Spleen (tissue), 11 donors: ENCODE results near the gene RNASEH2C. TPM values are rescaled to one million over a fixed set of nuclear protein-coding genes. Genes with fewer than 3 reads are reported as not detected.

Experiments
- polyA plus RNA-seq, 3 donors: library from polyadenylated mRNA; stranded (reverse); fragments of 200-250 nt; gene quantifications; one replicate each; pipeline ENCODE4 v1.2.1, GENCODE V29; 2013
- small RNA-seq, 4 donors: library from RNA; depleted of rRNA; stranded (forward); fragments of <200 nt; gene quantifications; one replicate each; pipeline ENCODE3, GENCODE V24; 2016
- total RNA-seq, 7 donors: library from RNA; depleted of rRNA in 3 of 7; stranded (reverse); fragments of >200 nt in 3 of 7; fragmentation: NEBNext Ultra II Directional in 4 of 7; extraction: Animal tissue kit (Norgen Biotek cat#: 25700) in 4 of 7; gene quantifications; one replicate each; pipeline versions ENCODE4 v1.1.0 to v1.2.1, GENCODE V29; 2016 to 2021
- donor health status: healthy with polysubstance abuse.
- donor health status: DM: no; HTN: no; CAD: no; lungs with moderate emphysema.
- donor health status: DM: no; HTN: no; CAD: no.
- donor health status: Bipolar disorder and iron deficiency.
- donor health status: healthy.
- donor health status: DM: no; HTN: no; CAD: no.
- donor health status: DM: yes; HTN: yes; CAD: no.

RNASEH2C gene
- total and polyA plus RNA-seq, 10 donors = 51.0 to 141 (median 60.9) TPM

Small RNA genes lying within 50 kb of the gene (small RNA-seq; reads per million reads assigned to genes)
- 0 reads per million in 4 donors for gene RN7SL309P

Other genes starting within 250 kb of the RNASEH2C start
- over 10,000 TPM; 10,088 to 24,490 (median 13,598) TPM for gene MALAT1, start 221.8 kb downstream of the RNASEH2C start, total RNA-seq
- gene MALAT1, start 221.8 kb downstream of the RNASEH2C start, polyA plus RNA-seq = 100 to 1,000 TPM; 111 to 793 (median 171) TPM
- 100 to 1,000 TPM in 2 of 7 donors, 10 to 100 TPM in 5; 64.7 to 125 (median 77.4) TPM for gene SCYL1, start 195.7 kb downstream of the RNASEH2C start, total RNA-seq
- gene SCYL1, start 195.7 kb downstream of the RNASEH2C start, polyA plus RNA-seq = 10 to 100 TPM; 52.4 to 70.6 (median 60.7) TPM
- gene LTBP3, start 162.4 kb downstream of the RNASEH2C start, total RNA-seq = 100 to 1,000 TPM in 2 of 7 donors, 10 to 100 TPM in 5; 81.6 to 137 (median 95.8) TPM
- gene LTBP3, start 162.4 kb downstream of the RNASEH2C start, polyA plus RNA-seq = 10 to 100 TPM; 20.6 to 57.0 (median 27.6) TPM
- 10 to 100 TPM; 20.9 to 68.8 (median 34.4) TPM for gene ZNRD2, start 150.3 kb downstream of the RNASEH2C start, total RNA-seq
- 10 to 100 TPM; 32.6 to 49.5 (median 42.5) TPM for gene ZNRD2, start 150.3 kb downstream of the RNASEH2C start, polyA plus RNA-seq
- gene FAM89B, start 148.3 kb downstream of the RNASEH2C start, total RNA-seq = 10 to 100 TPM; 34.5 to 59.0 (median 48.4) TPM
- 10 to 100 TPM; 43.0 to 66.1 (median 50.1) TPM for gene FAM89B, start 148.3 kb downstream of the RNASEH2C start, polyA plus RNA-seq
- gene EHBP1L1, start 144.7 kb downstream of the RNASEH2C start, total RNA-seq = 100 to 1,000 TPM; 151 to 365 (median 242) TPM
- 100 to 1,000 TPM in 2 of 3 donors, 10 to 100 TPM in 1; 44.3 to 174 (median 116) TPM for gene EHBP1L1, start 144.7 kb downstream of the RNASEH2C start, polyA plus RNA-seq
- 1 to 10 TPM in 4 of 7 donors, under 1 TPM in 3; 0.63 to 3.2 (median 1.1) TPM for gene KCNK7, start 125.0 kb downstream of the RNASEH2C start, total RNA-seq
- gene KCNK7, start 125.0 kb downstream of the RNASEH2C start, polyA plus RNA-seq = 1 to 10 TPM; 1.9 to 6.2 (median 2.9) TPM
- 100 to 1,000 TPM in 3 of 7 donors, 10 to 100 TPM in 4; 93.5 to 158 (median 99.9) TPM for gene MAP3K11, start 106.6 kb downstream of the RNASEH2C start, total RNA-seq
- 100 to 1,000 TPM in 1 of 3 donors, 10 to 100 TPM in 2; 29.4 to 109 (median 97.7) TPM for gene MAP3K11, start 106.6 kb downstream of the RNASEH2C start, polyA plus RNA-seq
- 10 to 100 TPM; 38.6 to 51.3 (median 47.4) TPM for gene PCNX3, start 105.0 kb downstream of the RNASEH2C start, total RNA-seq
- gene PCNX3, start 105.0 kb downstream of the RNASEH2C start, polyA plus RNA-seq = 10 to 100 TPM in 2 of 3 donors, 1 to 10 TPM in 1; 9.2 to 24.9 (median 17.7) TPM
- gene SIPA1, start 82.7 kb downstream of the RNASEH2C start, total RNA-seq = 100 to 1,000 TPM; 167 to 308 (median 255) TPM
- gene SIPA1, start 82.7 kb downstream of the RNASEH2C start, polyA plus RNA-seq = 100 to 1,000 TPM; 269 to 423 (median 327) TPM
- 100 to 1,000 TPM in 1 of 7 donors, 10 to 100 TPM in 6; 68.2 to 115 (median 85.3) TPM for gene RELA, start 57.9 kb downstream of the RNASEH2C start, total RNA-seq
- gene RELA, start 57.9 kb downstream of the RNASEH2C start, polyA plus RNA-seq = 10 to 100 TPM; 25.8 to 43.0 (median 25.9) TPM
- gene KAT5, start 8.5 kb downstream of the RNASEH2C start, total RNA-seq = 10 to 100 TPM; 55.0 to 85.8 (median 63.6) TPM
- gene KAT5, start 8.5 kb downstream of the RNASEH2C start, polyA plus RNA-seq = 100 to 1,000 TPM in 1 of 3 donors, 10 to 100 TPM in 2; 55.3 to 103 (median 72.4) TPM
- gene AP5B1, start 60.2 kb upstream of the RNASEH2C start, total RNA-seq = 10 to 100 TPM; 28.9 to 58.9 (median 33.1) TPM
- gene AP5B1, start 60.2 kb upstream of the RNASEH2C start, polyA plus RNA-seq = 10 to 100 TPM in 1 of 3 donors, 1 to 10 TPM in 2; 2.8 to 12.6 (median 3.3) TPM
- gene OVOL1, start 66.3 kb upstream of the RNASEH2C start, total RNA-seq = under 1 TPM in 2 of 7 donors, not detected in 5; 0.14 to 0.47 TPM
- under 1 TPM in 2 of 3 donors, not detected in 1; 0.03 to 0.06 TPM for gene OVOL1, start 66.3 kb upstream of the RNASEH2C start, polyA plus RNA-seq
- gene SNX32, start 113.2 kb upstream of the RNASEH2C start, total RNA-seq = 1 to 10 TPM in 2 of 7 donors, under 1 TPM in 3, not detected in 2; 0.22 to 1.2 (median 0.77) TPM
- gene SNX32, start 113.2 kb upstream of the RNASEH2C start, polyA plus RNA-seq = 1 to 10 TPM in 1 of 3 donors, under 1 TPM in 2; 0.45 to 1.5 (median 0.89) TPM
- gene CFL1, start 137.4 kb upstream of the RNASEH2C start, total RNA-seq = 1,000 to 10,000 TPM in 2 of 7 donors, 100 to 1,000 TPM in 5; 666 to 1,219 (median 868) TPM
- 100 to 1,000 TPM; 562 to 869 (median 862) TPM for gene CFL1, start 137.4 kb upstream of the RNASEH2C start, polyA plus RNA-seq
- 10 to 100 TPM; 54.8 to 77.3 (median 65.5) TPM for gene MUS81, start 139.6 kb upstream of the RNASEH2C start, total RNA-seq
- 10 to 100 TPM; 71.2 to 93.5 (median 89.5) TPM for gene MUS81, start 139.6 kb upstream of the RNASEH2C start, polyA plus RNA-seq
- gene EFEMP2, start 152.0 kb upstream of the RNASEH2C start, total RNA-seq = 10 to 100 TPM; 21.0 to 53.5 (median 38.4) TPM
- 10 to 100 TPM; 22.5 to 39.1 (median 31.4) TPM for gene EFEMP2, start 152.0 kb upstream of the RNASEH2C start, polyA plus RNA-seq
- gene CTSW, start 159.0 kb upstream of the RNASEH2C start, total RNA-seq = 10 to 100 TPM; 18.8 to 38.2 (median 29.5) TPM
- 10 to 100 TPM in 2 of 3 donors, 1 to 10 TPM in 1; 5.6 to 13.2 (median 10.8) TPM for gene CTSW, start 159.0 kb upstream of the RNASEH2C start, polyA plus RNA-seq
- gene FIBP, start 167.7 kb upstream of the RNASEH2C start, total RNA-seq = 10 to 100 TPM; 52.3 to 79.0 (median 64.9) TPM
- gene FIBP, start 167.7 kb upstream of the RNASEH2C start, polyA plus RNA-seq = 10 to 100 TPM; 61.9 to 66.3 (median 62.3) TPM
- gene CCDC85B, start 169.9 kb upstream of the RNASEH2C start, total RNA-seq = 10 to 100 TPM; 38.7 to 61.7 (median 44.4) TPM
- gene CCDC85B, start 169.9 kb upstream of the RNASEH2C start, polyA plus RNA-seq = 100 to 1,000 TPM in 1 of 3 donors, 10 to 100 TPM in 2; 53.9 to 131 (median 96.2) TPM
- gene FOSL1, start 179.6 kb upstream of the RNASEH2C start, total RNA-seq = 1 to 10 TPM in 6 of 7 donors, under 1 TPM in 1; 0.42 to 5.4 (median 1.6) TPM
- 1 to 10 TPM in 2 of 3 donors, under 1 TPM in 1; 0.59 to 1.2 (median 1.2) TPM for gene FOSL1, start 179.6 kb upstream of the RNASEH2C start, polyA plus RNA-seq
- 10 to 100 TPM; 22.0 to 40.9 (median 31.7) TPM for gene C11orf68, start 198.3 kb upstream of the RNASEH2C start, total RNA-seq
- 10 to 100 TPM; 34.3 to 44.9 (median 36.7) TPM for gene C11orf68, start 198.3 kb upstream of the RNASEH2C start, polyA plus RNA-seq
- 10 to 100 TPM; 58.3 to 84.2 (median 69.6) TPM for gene DRAP1, start 198.6 kb upstream of the RNASEH2C start, total RNA-seq
- gene DRAP1, start 198.6 kb upstream of the RNASEH2C start, polyA plus RNA-seq = 100 to 1,000 TPM; 116 to 123 (median 122) TPM
- gene TSGA10IP, start 224.7 kb upstream of the RNASEH2C start, total RNA-seq = under 1 TPM in 1 of 7 donors, not detected in 6; 0.24 TPM
- under 1 TPM; 0.06 to 0.24 (median 0.14) TPM for gene TSGA10IP, start 224.7 kb upstream of the RNASEH2C start, polyA plus RNA-seq
- gene SART1, start 240.9 kb upstream of the RNASEH2C start, total RNA-seq = 10 to 100 TPM; 26.6 to 64.7 (median 54.9) TPM
- gene SART1, start 240.9 kb upstream of the RNASEH2C start, polyA plus RNA-seq = 100 to 1,000 TPM in 2 of 3 donors, 10 to 100 TPM in 1; 80.3 to 117 (median 109) TPM